ENCODE measurements around the gene LIMS2.

LIMS2 gene

GRCh38 chr2:127698553-127699355, 23.4 kb upstream of the LIMS2 start:
- TF ChIP-seq, protein P1, sequence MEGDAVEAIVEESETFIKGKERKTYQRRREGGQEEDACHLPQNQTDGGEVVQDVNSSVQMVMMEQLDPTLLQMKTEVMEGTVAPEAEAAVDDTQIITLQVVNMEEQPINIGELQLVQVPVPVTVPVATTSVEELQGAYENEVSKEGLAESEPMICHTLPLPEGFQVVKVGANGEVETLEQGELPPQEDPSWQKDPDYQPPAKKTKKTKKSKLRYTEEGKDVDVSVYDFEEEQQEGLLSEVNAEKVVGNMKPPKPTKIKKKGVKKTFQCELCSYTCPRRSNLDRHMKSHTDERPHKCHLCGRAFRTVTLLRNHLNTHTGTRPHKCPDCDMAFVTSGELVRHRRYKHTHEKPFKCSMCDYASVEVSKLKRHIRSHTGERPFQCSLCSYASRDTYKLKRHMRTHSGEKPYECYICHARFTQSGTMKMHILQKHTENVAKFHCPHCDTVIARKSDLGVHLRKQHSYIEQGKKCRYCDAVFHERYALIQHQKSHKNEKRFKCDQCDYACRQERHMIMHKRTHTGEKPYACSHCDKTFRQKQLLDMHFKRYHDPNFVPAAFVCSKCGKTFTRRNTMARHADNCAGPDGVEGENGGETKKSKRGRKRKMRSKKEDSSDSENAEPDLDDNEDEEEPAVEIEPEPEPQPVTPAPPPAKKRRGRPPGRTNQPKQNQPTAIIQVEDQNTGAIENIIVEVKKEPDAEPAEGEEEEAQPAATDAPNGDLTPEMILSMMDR (IDR thresholded peaks at IDR 0.05), result no peak

- TF ChIP-seq, protein P1 (IDR thresholded peaks at IDR 0.05), result no peak
Measured at GRCh38 chr2:127697482-127698180, 22.3 kb upstream of the LIMS2 start.

DNA sequence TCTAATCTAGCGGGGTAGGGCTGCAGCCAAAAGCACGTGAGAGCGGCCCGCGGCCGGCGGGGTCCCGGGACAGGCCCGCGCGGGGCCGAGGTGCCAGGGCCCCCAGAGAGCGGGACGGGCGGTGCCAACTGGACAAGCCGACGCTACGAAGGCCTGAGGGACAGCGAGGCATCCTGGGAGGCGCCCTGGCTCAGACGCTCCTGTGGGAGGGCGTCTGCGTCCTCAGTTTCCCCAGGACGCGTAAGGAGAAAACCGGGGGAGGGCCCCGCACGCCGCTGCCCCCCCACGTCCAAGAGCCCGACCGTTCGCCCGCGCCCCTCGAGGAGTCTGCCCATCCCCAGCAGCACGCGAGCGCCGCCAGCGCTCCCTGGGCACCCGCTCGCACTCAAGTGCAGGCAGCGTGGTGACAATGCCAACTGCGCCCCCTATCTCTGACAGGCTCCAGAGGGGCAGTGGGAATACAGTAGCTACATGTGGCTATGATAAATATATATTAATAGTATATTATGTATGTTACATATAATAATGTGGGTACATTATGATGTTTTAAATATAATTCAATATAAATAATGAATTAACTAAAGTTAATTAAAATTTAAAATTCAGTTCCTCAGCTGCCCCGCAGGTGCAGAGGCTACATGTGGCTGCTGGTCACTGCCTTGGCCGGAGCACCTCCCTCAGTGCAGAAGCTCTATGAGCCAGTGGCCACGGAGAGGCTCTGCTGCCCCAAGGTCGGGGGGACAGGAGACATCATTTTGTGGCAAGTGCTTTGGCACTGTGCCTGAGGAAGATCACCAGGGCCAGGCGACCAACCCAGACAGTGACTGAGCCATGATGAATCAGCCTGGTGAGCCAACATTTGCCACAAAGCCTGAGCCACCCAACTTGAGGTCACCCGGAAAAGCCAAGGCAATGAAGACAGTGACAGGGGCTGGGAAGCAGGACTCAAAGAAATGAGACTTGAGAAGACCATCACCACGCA, 20.5 kb upstream of the LIMS2 start:
- TF ChIP-seq, protein P1 (IDR thresholded peaks at IDR 0.05), result no peak

GRCh38 chr2:127694986-127695385, 19.7 kb upstream of the LIMS2 start:
- TF ChIP-seq, protein P1 (IDR thresholded peaks at IDR 0.05), result no peak

- TF ChIP-seq, protein P1 (IDR thresholded peaks at IDR 0.05), result no peak
Measured at GRCh38 chr2:127690696-127691095, 15.4 kb upstream of the LIMS2 start.

DNA sequence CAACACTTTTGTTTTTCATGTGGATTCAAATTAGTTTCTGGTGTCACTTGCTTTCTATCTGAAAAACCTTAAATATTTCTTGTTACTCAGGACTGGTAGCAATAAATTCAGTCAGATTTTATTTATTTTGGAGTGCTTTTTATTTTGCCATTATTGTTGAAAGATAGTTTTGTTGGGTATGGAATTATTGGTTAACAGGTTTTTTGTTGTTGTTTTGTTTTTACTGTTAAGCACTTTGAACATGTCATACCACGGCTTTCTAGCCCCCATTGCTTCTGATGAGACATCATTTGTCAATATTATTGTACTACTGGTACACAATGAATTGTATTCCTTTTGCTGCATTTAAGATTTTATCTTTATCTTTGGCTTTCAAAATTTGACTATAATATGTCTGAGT, 13.1 kb upstream of the LIMS2 start:
- TF ChIP-seq, protein P1 (IDR thresholded peaks at IDR 0.05), result no peak

- TF ChIP-seq, protein P1 (IDR thresholded peaks at IDR 0.05), result no peak
Measured at GRCh38 chr2:127685410-127686080, 10.2 kb upstream of the LIMS2 start.
